GM19035 (cell line): ENCODE measurements around the gene GEMIN7.
A peak's percentile ranks its signal among the peaks of the same experiment; 100 is the strongest.

Experiments
- ATAC-seq: cut with Tn5 transposase; IDR thresholded peaks from one replicate; pipeline ENCODE4 v1.9.1; 2021; ENCODE audit not compliant: unreplicated experiment

GEMIN7 gene

DNA sequence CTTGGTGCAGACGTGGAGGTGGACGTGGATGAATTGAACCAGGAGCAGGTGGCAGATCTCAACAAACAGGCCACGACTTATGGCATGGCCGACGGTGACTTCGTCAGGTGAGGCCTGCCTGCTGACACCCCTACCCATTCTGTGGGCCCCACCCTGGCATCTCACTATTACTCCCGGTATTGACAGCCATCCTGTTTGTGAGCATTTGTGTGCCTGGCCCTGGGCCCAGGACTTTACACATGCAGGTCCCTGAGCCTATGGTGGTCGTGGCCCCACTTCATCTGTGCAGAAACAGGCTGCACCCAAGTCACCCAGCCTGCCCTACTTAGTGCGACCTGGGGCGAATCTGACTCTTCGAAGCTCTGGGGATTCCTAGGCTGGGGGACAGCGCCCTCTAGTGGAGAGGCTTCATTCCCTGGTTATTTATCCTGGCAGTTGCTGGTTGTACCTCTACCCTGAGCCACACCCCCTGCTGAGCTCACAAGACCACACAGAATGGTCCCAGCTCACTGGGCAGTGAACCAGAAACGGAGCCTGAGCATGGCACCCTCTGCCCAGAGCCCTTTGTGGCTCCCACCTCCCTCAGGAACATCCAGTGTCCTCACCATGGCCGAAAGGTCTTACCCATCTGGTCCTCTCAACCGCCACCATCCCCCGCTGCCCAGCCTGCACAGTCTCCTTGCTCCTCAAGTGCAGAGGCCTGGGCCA lies 19.6 kb upstream of the GEMIN7 start:
- no peak for ATAC-seq

DNA sequence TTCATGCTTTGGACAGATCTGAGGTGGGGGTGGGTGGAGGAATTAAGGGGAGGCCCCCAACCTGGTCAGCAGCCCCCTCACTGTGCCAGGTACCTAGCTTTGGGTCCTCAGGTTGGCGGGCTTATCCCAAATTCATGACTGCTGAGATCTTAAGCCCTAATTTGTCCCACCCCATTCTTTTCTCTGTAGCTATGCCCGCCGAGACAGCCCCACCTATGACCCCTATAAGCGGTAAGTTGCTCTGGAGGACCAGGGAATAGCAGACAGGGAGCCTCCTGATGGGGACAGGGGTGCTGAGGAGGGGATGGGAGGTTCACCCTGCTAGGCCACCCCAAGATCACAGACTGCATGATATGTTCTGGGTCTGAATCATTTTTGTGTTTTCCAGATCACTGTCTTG lies 17.1 kb upstream of the GEMIN7 start:
- no peak for ATAC-seq

- ATAC-seq = no peak
Measured at GRCh38 chr19:45063851-45064801, 14.9 kb upstream of the GEMIN7 start.

- no peak for ATAC-seq
Measured at GRCh38 chr19:45066921-45067661, 12.0 kb upstream of the GEMIN7 start.

- ATAC-seq = no peak
Measured at GRCh38 chr19:45068041-45068440, 11.0 kb upstream of the GEMIN7 start.

DNA sequence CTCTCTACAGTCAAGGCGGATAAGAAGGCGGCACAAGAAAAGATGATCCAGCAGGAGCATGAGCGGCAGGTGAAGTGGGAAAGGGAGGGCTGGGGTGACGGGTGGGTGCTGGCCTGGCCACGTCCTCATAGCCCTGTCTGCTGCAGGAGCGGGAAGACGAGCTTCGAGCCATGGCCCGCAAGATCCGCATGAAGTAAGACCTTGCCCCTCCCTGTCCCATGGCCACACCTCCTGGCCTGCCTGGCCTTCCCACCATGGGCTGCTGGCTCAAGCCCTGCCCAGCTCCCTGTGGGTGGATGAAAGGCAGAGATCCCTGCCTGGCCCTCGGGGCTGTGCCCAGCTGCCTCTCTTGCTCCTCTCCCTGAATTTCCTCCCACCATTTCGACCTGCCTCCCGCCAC lies 10.0 kb upstream of the GEMIN7 start:
- ATAC-seq = no peak

DNA sequence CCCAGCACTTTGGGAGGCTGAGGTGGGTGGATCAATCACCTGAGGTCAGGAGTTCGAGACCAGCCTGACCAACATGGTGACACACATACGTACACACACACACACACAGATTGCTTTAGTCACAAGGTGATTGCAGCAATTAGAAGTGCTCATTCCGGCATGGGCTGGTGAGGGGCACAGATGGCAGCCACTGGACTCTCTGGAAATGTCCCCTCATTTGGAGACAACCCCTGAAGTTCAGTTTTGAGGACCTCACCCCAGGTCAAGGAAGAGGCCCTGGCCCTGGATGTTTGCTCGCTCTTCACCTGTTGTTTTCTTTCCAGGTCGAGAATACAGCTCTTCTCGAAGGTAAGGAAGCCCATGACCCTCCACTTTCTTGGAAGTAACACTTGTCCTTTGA lies 8.8 kb upstream of the GEMIN7 start:
- no peak for ATAC-seq

DNA sequence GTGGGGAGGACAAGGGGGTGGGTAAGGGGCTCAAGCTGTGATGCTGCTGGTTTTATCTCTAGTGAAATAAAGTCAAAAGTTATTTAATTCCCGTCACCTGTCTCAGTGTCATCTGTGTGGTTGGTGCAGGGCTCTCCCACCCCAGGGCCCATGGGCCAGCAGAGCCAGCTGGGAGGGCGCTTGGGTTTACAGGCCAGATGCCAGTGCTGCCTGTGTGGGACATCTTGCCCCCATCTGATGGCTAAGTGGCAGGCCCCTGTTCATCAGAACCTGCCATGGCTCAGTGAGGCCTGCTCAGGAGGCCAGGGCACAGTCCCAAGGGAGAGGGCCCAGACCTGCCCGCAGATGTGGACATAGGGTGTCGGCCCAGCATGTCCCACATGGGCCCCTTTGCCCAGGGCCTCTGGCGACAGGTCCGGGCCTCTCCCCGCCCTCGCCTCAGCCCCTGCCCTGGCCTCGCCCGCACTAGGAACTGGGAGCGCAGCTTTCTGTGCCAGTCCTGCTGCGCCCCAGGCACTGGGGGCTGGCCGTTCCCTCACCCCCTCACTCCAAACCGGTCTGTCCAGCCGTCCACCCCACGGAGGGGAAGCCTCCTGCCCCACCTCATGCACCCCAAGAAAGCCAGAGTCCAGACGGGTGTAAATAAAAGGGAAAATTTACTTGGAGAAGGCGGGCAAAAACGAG lies 8.1 kb upstream of the GEMIN7 start:
- ATAC-seq = no peak

- ATAC-seq = no peak
Measured at GRCh38 chr19:45071545-45071938, 7.5 kb upstream of the GEMIN7 start.

DNA sequence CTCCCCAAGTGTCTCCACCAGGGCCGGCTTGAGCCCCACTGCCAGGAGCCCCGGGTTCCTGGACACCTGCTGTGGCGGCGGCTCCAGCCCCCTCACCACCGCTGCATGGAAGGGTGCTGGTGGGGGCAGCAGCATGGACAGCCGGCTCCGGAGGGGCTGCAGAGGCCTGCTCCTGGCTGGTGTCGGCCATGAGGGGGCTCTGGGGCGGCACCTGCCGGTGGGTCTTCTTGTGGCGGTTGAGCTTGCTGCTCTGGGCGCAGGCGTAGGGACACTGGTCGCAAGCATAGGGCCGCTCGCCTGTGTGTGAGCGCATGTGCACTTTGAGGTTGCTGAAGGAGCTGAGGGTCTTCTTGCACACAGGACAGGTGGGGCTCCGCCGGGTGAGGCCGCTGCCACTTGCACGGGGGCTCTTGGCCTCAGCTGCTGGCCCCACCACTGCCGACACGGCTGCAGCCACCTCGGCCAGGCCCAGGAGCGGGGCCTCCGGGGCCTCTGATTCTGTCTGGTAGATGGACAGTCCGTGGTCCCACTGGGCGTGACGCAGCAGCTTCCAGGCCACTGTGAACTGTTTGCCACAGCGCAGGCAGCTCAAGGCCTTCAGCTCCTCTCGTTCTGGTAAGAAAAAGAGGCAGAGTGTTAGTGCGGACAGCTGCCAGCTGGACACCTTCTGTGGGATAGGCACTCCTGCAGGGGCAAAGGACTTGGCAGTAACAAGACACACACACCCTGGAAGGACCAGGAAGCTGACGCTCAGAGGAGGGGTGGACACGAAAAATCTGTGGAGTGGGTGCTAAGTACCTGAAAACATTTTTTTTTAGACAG lies 6.9 kb upstream of the GEMIN7 start:
- ATAC-seq = no peak

GRCh38 chr19:45074744-45075300 lies 4.2 kb upstream of the GEMIN7 start:
- ATAC-seq = no peak

DNA sequence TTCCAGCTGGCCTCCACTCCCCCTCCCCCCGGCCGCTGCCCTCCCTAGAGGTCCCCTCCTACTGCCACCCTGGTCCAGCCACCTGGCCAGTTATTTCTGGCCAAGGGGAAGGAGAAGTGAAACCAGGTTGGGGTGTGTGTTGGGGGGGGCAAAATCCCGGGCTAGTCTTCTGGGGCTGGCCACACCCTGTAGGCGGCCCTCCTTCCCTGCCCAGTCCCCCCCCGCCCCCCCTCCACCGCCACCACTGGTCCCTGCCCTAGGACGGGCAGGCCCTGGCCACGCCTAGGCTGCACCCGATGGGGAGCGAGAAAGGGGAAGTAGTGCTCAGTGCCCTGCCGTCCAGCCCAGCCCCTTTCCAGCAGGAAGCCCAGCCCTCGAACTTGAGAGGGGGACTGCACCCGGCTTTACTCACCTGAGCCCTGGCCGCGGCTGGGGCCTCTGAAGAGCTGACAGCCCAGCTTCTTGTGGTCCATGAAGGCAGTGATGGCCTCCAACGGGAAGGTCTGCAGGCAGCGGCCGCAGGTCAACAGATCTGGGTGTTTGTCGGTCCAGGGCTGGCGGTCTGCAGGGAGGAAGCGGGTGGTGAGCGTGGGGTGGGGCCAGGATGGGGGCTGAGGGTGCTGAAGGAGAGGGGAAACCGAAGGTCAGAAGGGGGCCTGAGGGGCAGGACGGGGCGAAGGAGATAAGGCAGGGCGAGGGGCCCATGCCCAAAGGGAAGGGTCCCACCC lies 3.6 kb upstream of the GEMIN7 start:
- ATAC-seq = peak; percentile 59

GRCh38 chr19:45076029-45076850 lies 2.8 kb upstream of the GEMIN7 start, which contains the start of gene ZNF296:
ZNF296 (minus strand) TSS chr19:45076478; CDS start chr19:45076373, 105 bp downstream.
- peak; percentile 40 for ATAC-seq

GRCh38 chr19:45076851-45077730 lies 2.0 kb upstream of the GEMIN7 start:
- ATAC-seq = no peak

- ATAC-seq = no peak
Measured at GRCh38 chr19:45078390-45079062, 534 bp upstream of the GEMIN7 start.

DNA sequence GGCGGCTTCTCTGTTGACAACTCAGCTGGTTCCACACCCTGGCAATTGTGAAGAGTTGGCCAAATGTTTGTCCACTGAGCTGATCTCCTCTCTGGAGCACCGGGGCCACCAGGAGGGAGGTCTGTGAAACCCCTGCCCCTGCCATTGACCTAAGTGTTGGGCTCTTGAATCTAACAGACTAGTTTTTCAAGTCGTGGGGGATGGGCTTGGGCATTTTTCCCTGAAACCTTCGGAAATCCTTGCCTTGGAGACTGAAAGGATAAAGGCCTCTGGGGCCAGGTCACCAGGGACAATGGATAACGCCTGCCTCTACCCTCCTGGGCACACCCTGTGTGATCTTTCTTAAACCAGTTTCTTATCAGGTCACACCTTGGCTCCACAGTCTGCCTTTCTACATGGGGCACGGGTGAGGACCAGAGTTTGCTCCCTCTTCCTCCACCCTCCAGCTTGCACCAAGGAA lies 881 bp downstream of the GEMIN7 start:
- ATAC-seq = no peak
